Esophagus squamous epithelium (tissue), 4 donors: ENCODE results near the gene MTLN.

Experiments
- CTCF ChIP-seq, 6 experiments: fragments of 450-650 bp in 4 of 6; fragments of 200-600 bp in 2 of 6; sonication (generic) in 2 of 6; IDR thresholded peaks; one replicate each; pipeline ENCODE4 v1.5.1; 2016 to 2019; ENCODE audit warnings: antibody characterized with exemption in 6 of 6, mild to moderate bottlenecking in 4 of 6, moderate library complexity in 4 of 6
- POLR2A ChIP-seq, 4 donors: fragments of 450-650 bp; IDR thresholded peaks; one replicate each; pipeline ENCODE4 v1.6.1; 2017; ENCODE audit warnings: antibody characterized with exemption in 4 of 4, mild to moderate bottlenecking in 4 of 4, moderate library complexity in 3 of 4

- TF ChIP-seq CTCF (IDR thresholded peaks at IDR 0.05) (peak in 2 of 6 experiments; percentile 13 to 14), POLR2A (IDR thresholded peaks at IDR 0.05) (peak in 1 of 4 donors; percentile 25)
These were observed 7.7 kb downstream of the MTLN start, which contains the start of gene NPHP1 for GRCh38 chr2:110204408-110205385.
